ENCODE measurements around the gene SBF2. TPM values are rescaled to one million over a fixed set of nuclear protein-coding genes. Genes with fewer than 3 reads are reported as not detected.
"Not testable (repeated sequence)": the region's sequence is repeated elsewhere in the genome, so short reads cannot be mapped to it uniquely, and the experiment has no call there.

SBF2 gene
- total RNA-seq, 2 experiments from 2014 or later: 6.6 to 6.9 TPM

- CTCF ChIA-PET: interaction anchor here (0.9 to 1.2 kb wide), 2 partner anchors 48 to 74 kb away, joined by 3 to 4 read pairs; no protein-coding TSS in a partner anchor
These were observed 60.4 kb downstream of the SBF2 start for GRCh38 chr11:10233581-10233980.

GRCh38 chr11:10232756-10233155 lies 61.3 kb downstream of the SBF2 start:
- ChIA-PET CTCF (interaction anchor here (0.9 to 1.2 kb wide), 2 partner anchors 49 to 75 kb away, joined by 3 to 4 read pairs; no protein-coding TSS in a partner anchor), POLR2A (no interaction called here)

More at GRCh38 chr11:10233581-10233980, 60.4 kb downstream of the SBF2 start:
- POLR2A ChIA-PET: no interaction called here

- CTCF ChIA-PET, POLR2A ChIA-PET: not testable (repeated sequence)
These were observed 62.2 kb downstream of the SBF2 start for GRCh38 chr11:10231803-10232202.

GRCh38 chr11:10225553-10225952 lies 68.5 kb downstream of the SBF2 start:
- ChIA-PET POLR2A (no interaction called here), CTCF (interaction anchor here (0.5 kb wide), 1 partner anchor 1704 kb away, joined by 3 read pairs; no protein-coding TSS in a partner anchor)

GRCh38 chr11:10222399-10222798 lies 71.6 kb downstream of the SBF2 start:
- ChIA-PET POLR2A (no interaction called here), CTCF (no interaction called here)

- ChIA-PET CTCF (no interaction called here), POLR2A (no interaction called here)
These were observed 72.7 kb downstream of the SBF2 start for GRCh38 chr11:10221342-10221741.

GRCh38 chr11:10211470-10211869 lies 82.5 kb downstream of the SBF2 start:
- CTCF ChIA-PET: interaction anchor here (0.9 kb wide), 1 partner anchor 97 kb away, joined by 3 read pairs; no protein-coding TSS in a partner anchor
- POLR2A ChIA-PET: interaction anchor here (0.7 kb wide), 1 partner anchor 81 kb away, joined by 3 read pairs; no protein-coding TSS in a partner anchor

- ChIA-PET CTCF (interaction anchor here (0.9 to 3.7 kb wide), 4 partner anchors 10 to 116 kb away, joined by 3 to 21 read pairs (median 3); no protein-coding TSS in a partner anchor), POLR2A (no interaction called here)
These were observed 84.7 kb downstream of the SBF2 start for GRCh38 chr11:10209326-10209725.

GRCh38 chr11:10208131-10208575 lies 85.9 kb downstream of the SBF2 start:
- ChIA-PET CTCF (interaction anchor here (0.8 to 3.7 kb wide), 5 partner anchors 9 to 112 kb away, joined by 3 to 21 read pairs (median 3); partner anchors contain the start of gene ADM), POLR2A (interaction anchor here (0.6 kb wide), 1 partner anchor 127 kb away, joined by 3 read pairs; no protein-coding TSS in a partner anchor)

- ChIA-PET POLR2A (no interaction called here), CTCF (no interaction called here)
These were observed 88.1 kb downstream of the SBF2 start for GRCh38 chr11:10205928-10206327.

- ChIA-PET CTCF (interaction anchor here (0.7 to 1.0 kb wide), 2 partner anchors 15 to 100 kb away, joined by 4 read pairs; no protein-coding TSS in a partner anchor), POLR2A (no interaction called here)
These were observed 90.0 kb downstream of the SBF2 start for GRCh38 chr11:10204021-10204420.

GRCh38 chr11:10201343-10201742 lies 92.7 kb downstream of the SBF2 start:
- POLR2A ChIA-PET: no interaction called here
- CTCF ChIA-PET: no interaction called here

- ChIA-PET CTCF (no interaction called here), POLR2A (no interaction called here)
These were observed 96.9 kb downstream of the SBF2 start for GRCh38 chr11:10197091-10197490.

GRCh38 chr11:10192036-10192435 lies 102.0 kb downstream of the SBF2 start:
- CTCF ChIA-PET: no interaction called here
- POLR2A ChIA-PET: no interaction called here

- POLR2A ChIA-PET: no interaction called here
These were observed 112.2 kb downstream of the SBF2 start for GRCh38 chr11:10181811-10182210.

GRCh38 chr11:10164621-10165020 lies 129.4 kb downstream of the SBF2 start:
- ChIA-PET POLR2A (no interaction called here), CTCF (interaction anchor here (1.2 kb wide), 1 partner anchor 140 kb away, joined by 3 read pairs; no protein-coding TSS in a partner anchor)

More at GRCh38 chr11:10181811-10182210, 112.2 kb downstream of the SBF2 start:
- CTCF ChIA-PET: no interaction called here

- CTCF ChIA-PET: no interaction called here
- POLR2A ChIA-PET: no interaction called here
These were observed 131.8 kb downstream of the SBF2 start for GRCh38 chr11:10162222-10162621.

GRCh38 chr11:10160350-10160749 lies 133.7 kb downstream of the SBF2 start:
- CTCF ChIA-PET: no interaction called here
- POLR2A ChIA-PET: no interaction called here

- ChIA-PET POLR2A (no interaction called here), CTCF (no interaction called here)
These were observed 135.6 kb downstream of the SBF2 start for GRCh38 chr11:10158461-10158860.

GRCh38 chr11:10155793-10156490 lies 138.1 kb downstream of the SBF2 start:
- POLR2A ChIA-PET: no interaction called here

GRCh38 chr11:10150800-10151199 lies 143.2 kb downstream of the SBF2 start:
- CTCF ChIA-PET: no interaction called here
- POLR2A ChIA-PET: no interaction called here

More at GRCh38 chr11:10155793-10156490, 138.1 kb downstream of the SBF2 start:
- CTCF ChIA-PET: no interaction called here

Measured in activated CD8-positive, alpha-beta memory T cell treated with anti-CD3 and anti-CD28 coated beads for 36 hours (primary cell).